GM21786 (cell line): ENCODE measurements around the gene E2F8.

Experiments used
- ATAC-seq: cut with Tn5 transposase; IDR thresholded peaks from one replicate; pipeline ENCODE4 v1.9.1; 2021; ENCODE audit not compliant: unreplicated experiment

Gene E2F8

DNA sequence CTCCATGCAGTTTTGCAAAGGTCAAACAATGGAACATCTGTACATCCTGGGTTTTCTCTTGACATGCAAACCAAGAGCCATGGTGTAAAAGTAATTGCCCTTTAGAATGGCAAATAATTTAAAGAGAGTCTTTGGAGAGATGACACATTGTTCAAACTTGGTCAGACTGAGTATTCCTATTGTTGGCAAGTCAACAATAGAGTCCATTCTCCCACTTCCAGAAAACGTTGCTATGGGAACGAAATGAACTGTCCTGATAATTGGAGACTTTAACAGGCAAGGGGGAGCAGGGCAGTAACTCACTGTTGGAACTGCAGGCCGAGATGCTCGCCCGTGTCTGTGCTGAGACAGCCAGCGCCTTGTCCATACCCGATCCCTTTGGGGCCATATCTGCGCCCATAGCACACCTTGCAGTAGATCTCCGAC, 52.9 kb downstream of the E2F8 start:
- no peak for ATAC-seq

DNA sequence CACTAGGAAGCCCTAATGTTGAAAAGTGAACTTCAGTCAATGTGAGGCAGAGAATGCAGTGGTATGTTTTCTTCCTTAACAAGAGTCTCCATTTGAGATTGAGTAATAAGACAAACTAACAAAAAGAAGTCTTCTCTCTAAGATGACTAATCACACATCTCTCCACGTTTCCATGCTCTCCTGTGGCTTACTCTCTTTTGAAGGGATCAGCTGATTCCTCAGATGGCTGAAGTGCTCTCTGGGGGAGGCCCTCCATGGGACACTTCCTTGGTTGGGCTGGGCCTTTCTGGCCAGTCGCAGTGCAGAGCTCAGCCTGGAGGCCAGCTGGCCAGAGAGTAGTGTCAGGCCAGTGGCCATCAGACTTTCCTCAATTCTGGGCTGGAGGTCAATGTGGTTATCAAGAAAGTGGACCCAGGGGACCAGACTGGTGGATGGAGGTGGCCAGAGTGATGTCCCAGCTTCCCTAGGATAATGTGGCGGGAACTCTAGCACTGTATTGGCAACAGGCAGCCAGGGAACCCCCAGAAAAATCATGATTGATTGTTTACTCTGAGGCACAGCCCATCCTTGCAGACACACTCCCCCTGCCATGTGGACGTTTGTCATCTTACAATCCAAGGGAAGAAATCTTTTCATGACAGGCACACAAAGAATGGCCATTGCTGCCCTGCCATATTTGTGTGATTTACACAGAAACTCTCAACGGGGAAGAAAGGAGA, 53.5 kb downstream of the E2F8 start:
- no peak for ATAC-seq

DNA sequence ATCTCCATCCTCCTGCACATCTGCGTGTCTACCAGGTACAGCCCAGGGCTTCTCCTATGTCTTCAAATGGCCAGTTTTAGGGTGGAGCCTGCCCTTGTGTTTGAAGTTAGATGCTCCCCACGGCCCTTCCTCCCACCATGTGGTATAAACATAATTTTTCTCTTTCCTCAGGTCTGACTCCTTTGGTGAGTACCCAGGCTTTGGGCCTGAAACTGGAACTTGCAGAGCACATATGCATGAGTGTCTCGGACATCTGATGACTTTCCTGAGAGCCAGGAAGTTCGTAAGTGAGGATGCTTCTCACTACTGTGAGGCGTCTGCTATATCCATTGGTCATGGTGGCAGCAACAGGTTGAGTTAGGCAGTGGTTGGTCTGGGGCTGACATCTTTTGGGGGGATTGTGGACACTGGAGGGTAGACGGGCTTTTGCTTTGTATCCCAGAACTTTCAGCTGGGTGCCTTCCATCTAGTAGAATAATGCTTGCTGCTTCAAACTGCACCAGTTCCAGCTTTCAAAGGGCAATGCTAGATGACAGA, 55.2 kb downstream of the E2F8 start:
- no peak for ATAC-seq

DNA sequence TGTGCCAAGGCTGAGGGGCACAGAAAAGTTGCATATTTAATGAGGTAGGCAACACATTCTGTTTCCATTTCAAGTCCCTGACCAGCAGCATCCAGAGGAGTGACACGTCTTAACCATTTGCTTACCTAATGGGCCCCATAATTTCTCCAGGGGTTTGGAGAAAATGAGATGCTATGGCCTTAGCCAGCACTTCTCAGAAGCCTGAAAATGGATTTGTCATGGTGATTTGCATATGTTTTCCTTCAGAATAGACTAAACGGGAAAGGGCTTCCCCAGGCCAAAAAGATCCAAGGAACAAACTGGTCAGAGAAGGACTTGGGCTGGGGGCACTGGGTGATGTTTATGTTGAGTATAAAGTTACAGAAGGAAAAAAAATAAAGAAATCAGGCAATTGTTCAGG, 55.7 kb downstream of the E2F8 start:
- no peak for ATAC-seq

DNA sequence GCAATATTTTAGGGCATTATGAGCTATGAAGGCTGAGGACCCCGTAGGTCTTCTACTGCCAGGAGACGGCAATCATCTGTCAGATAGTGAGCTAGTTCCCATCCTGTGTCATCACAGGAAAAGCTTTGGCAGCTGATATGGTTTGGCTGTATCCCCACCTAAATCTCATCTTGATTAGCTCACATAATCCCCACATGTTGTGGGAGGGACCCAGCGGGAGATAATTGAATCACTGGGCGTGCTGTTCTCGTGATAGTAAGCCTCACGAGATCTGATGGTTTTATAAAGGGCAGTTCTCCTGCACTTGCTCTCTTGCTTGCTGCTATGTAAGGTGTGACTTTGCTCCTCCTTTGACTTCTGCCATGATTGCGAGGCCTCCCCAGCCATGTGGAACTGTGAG, 57.1 kb downstream of the E2F8 start:
- no peak for ATAC-seq

DNA sequence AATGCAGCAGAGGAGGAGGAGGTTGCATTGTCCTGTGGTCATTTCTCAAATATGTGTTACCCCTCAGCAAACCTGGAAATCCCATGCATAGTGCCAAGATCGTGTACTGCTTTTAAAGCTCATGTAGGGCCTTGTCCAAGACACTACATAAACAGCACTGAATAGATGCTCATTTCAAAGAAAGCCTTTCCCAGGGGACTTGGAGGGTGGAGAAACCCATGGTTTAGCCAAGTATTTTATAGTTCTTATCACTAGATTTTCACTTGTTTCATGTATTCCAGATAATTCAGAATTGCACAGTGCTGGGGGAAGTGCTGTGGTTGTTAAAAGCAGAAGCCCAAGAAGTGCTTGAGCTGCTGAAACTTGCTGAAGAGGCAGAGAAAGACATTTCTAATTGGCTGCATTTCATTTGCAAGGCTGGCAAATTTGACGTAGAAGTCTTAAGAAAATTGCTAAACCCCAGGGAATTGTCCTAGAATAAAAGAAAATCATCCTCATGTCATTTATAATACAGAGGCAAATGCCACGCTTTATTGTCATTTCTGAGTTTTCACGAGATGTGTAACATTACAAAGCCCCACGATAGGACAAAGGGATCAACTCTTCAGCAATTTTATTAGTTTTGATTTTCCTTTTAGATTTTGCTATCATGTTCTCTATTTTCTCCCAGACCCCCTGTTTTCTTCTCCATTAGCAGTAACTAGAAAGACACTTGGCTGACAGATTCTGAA, 59.0 kb downstream of the E2F8 start:
- no peak for ATAC-seq

DNA sequence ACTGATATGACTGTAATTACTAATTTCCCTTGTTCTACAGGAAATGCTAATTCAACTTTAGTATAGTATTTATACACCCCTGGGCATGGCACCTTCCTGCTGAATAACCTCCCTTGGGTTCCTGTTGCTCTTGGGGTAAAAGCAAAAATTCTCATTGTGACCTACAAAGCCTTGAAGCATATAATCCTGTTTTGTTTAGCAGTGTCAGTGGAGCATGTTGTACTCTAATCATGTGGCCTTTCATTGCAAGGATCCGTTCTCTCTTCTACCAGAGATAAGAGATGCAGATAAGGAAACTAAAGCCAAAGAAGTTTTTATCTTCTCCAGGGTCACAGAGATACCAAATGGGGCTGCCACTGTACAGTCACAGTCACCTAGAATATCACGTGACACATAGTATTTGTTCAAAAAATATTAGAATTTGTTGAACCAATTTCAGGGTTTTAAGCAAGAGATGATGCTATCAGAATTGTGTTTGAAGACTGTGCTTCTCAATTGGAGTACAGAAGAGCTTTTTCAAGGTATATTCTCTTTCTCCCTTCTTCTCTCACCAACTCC, 64.0 kb downstream of the E2F8 start:
- no peak for ATAC-seq
